ENCODE results near the gene PTGIS.

PTGIS gene

DNA sequence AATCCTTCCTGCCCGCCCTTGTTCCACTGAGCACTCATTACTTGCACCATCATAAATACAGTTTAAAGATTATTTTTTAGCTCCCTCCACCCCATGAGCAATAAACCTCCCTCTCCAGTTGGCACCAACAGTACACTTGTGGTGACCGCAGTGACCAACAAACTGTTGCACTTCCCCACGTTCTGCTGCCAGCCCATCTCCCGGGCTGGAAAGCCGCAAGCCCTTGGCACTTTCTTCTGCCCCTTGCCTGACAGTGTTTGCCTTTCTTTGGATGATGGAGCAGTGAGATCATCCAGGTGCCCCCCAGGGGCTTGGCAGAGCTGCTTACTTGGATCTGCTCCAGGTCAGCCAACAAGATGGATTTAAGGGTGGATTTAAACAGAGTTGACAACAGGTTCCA, 107.0 kb downstream of the PTGIS start:
- peaks cover 43% of the 10 kb centered on the region for H3K27me3 ChIP-seq (ENCODE audit: low read depth)
- in situ Hi-C loops (cut with MboI; ENCODE audit: low sequenced_read_pairs): no loop called here
- H3K36me3 ChIP-seq (replicated peaks): no peaks in the 10 kb centered on the region
- H3K9me3 ChIP-seq: no peaks in the 10 kb centered on the region
- no peak overlapping the region for H3K4me3 ChIP-seq
- DNase-seq (ENCODE audit: low spot score in 2 of 2): no peak
- no peaks in the 10 kb centered on the region for H3K4me1 ChIP-seq

DNA sequence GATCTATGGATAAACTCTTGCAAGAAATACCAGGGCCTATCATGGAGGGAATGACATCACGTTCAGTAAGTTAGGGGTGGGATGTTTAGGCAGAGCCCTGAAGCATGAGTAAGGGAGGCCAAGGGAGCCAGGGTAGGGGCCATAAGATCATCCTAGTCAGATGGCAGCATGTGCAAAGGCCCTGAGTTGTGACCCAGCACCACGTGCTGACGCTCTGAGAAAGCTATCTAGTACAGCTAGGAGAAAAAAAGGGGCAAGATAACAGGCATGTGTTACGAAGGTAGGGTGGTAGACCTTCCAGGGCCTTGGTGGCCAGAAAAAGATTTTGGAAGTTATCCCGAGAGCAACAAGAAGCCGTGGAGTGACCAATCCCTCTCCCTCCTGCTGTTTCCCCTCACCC, 107.8 kb downstream of the PTGIS start:
- Histone ChIP-seq H3K4me3 (no peak overlapping the region), H3K4me1 (no peaks in the 10 kb centered on the region), H3K9me3 (no peaks in the 10 kb centered on the region), H3K27me3 (ENCODE audit: low read depth) (peaks cover 43% of the 10 kb centered on the region), H3K36me3 (replicated peaks) (no peaks in the 10 kb centered on the region)
- in situ Hi-C loops (cut with MboI; ENCODE audit: low sequenced_read_pairs): no loop called here
- DNase-seq (ENCODE audit: low spot score in 2 of 2): no peak

DNA sequence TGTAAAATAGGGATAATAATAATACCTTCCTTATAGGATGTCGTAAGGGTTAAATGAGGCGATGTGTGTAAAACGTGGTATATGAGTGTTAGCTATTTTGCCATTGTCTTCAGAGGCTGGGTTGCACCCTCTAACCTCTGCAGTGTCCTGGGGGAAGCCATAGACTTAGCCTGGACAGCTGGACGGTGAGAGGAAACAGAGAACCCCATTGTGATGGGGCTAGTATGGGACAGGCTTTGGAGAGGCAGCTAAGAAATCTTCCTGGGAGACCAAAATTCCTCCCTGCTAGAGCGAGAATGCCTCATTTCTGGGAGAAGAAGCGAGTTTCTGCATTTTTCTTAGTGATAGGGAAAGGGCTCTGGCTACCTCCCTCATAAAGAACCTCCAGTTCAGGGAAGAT, 108.3 kb downstream of the PTGIS start:
- H3K36me3 ChIP-seq (replicated peaks): no peaks in the 10 kb centered on the region
- no peak for DNase-seq (ENCODE audit: low spot score in 2 of 2)
- no peaks in the 10 kb centered on the region for H3K9me3 ChIP-seq
- in situ Hi-C loops (cut with MboI; ENCODE audit: low sequenced_read_pairs): no loop called here
- no peaks in the 10 kb centered on the region for H3K4me1 ChIP-seq
- peaks cover 43% of the 10 kb centered on the region for H3K27me3 ChIP-seq (ENCODE audit: low read depth)
- H3K4me3 ChIP-seq: no peak overlapping the region

DNA sequence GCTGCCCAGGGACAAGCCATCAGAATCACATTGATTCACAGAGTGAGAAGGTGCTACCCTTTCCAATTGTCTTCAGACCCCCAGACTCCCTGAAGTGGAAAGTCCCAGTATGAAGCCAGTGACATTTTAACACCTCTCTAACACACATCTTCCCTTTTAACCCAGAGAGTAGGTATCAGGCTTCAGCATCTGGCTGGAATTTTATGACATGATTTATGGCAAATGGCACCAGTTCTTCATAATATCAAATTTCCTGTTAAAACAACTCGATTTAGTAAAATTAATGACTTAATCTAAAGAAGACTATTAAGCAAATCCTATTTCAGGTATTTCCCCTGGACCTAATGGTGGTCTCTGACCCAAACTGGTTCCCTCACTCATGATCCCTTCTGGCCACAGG, 110.5 kb downstream of the PTGIS start:
- in situ Hi-C loops (cut with MboI; ENCODE audit: low sequenced_read_pairs): no loop called here
- DNase-seq (ENCODE audit: low spot score in 2 of 2): no peak
- Histone ChIP-seq H3K4me1 (no peaks in the 10 kb centered on the region), H3K27me3 (ENCODE audit: low read depth) (peaks cover 33% of the 10 kb centered on the region), H3K4me3 (no peak overlapping the region), H3K9me3 (no peaks in the 10 kb centered on the region), H3K36me3 (replicated peaks) (no peaks in the 10 kb centered on the region)

DNA sequence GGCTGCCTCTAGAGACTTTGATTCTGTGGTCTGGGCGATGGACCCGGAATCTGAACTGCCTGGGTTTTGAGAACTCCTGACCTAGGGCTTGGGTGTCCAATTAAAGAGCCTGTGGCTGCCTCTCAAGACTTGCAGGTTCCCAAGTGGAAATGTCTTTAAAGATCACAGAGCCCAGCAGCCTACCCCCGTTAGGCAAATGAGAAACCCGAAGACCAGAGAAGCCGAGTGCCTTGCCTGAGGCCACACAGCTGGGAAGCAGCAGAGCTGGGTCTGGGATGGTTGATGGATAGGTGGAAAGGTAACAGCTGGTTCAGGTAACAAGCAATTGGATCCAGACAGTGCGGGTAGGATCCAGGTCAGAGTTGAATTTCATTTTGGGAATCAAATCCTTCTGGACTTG, 111.3 kb downstream of the PTGIS start:
- Histone ChIP-seq H3K9me3 (no peaks in the 10 kb centered on the region), H3K36me3 (replicated peaks) (no peaks in the 10 kb centered on the region), H3K4me1 (no peaks in the 10 kb centered on the region), H3K4me3 (no peak overlapping the region), H3K27me3 (ENCODE audit: low read depth) (peaks cover 25% of the 10 kb centered on the region)
- in situ Hi-C loops (cut with MboI; ENCODE audit: low sequenced_read_pairs): no loop called here
- DNase-seq (ENCODE audit: low spot score in 2 of 2): no peak

DNA sequence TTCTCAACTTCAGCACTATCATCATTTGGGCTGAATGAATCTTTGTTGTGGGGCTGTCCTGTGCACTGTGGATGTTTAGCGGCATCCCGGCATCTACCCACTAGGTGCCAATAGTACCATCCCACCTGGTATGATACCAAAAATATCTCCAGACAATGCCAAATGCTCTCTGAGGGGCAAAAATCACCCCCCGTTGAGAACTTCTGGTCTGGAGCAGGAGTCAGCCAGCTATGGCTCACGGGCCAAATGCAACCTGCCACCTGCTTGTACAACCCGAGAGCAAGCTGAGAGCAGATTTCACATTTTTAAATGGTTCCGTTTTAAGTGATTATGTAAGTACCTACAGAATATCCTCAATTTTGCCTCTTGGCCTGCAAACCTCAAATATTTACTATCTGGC, 112.2 kb downstream of the PTGIS start:
- Histone ChIP-seq H3K9me3 (no peaks in the 10 kb centered on the region), H3K4me1 (no peaks in the 10 kb centered on the region), H3K4me3 (no peak overlapping the region), H3K27me3 (ENCODE audit: low read depth) (peaks cover 17% of the 10 kb centered on the region), H3K36me3 (replicated peaks) (no peaks in the 10 kb centered on the region)
- in situ Hi-C loops (cut with MboI; ENCODE audit: low sequenced_read_pairs): no loop called here
- no peak for DNase-seq (ENCODE audit: low spot score in 2 of 2)

Data from HAP-1 (cell line).